HL-60 (cell line): ENCODE data around the gene KCNK18.

ENCODE experiments used
- DNase-seq, 2 experiments: peaks; one replicate each; pipeline ENCODE4 v3.0.0-alpha.2; 2010 to 2020; ENCODE audit warnings: low read depth in 1 of 2, low spot score in 1 of 2
- H3K27ac ChIP-seq: fragments of 250-450 bp; sonication (Bioruptor Pico); replicated peaks from 2 replicates; pipeline ENCODE4 v1.5.1; 2020; ENCODE audit warnings: mild to moderate bottlenecking, moderate library complexity
- H3K27me3 ChIP-seq: fragments of 250-450 bp; sonication (Bioruptor Pico); 2 replicates; pipeline ENCODE4 v1.5.1; 2021; ENCODE audit warnings: mild to moderate bottlenecking, moderate library complexity; ENCODE audit not compliant: insufficient read depth, poor library complexity, severe bottlenecking
- H3K4me3 ChIP-seq: replicated peaks from 2 replicates; pipeline ENCODE4 v1.5.1; 2011; ENCODE audit warnings: mild to moderate bottlenecking, control low read depth, low read length; ENCODE audit not compliant: insufficient read depth
- CTCF ChIP-seq: IDR thresholded peaks from one replicate; pipeline ENCODE4 v1.5.1; 2011; ENCODE audit warnings: low read length, control low read depth, inconsistent platforms; ENCODE audit not compliant: insufficient read depth
- GABPA ChIP-seq: IDR thresholded peaks from 2 replicates; pipeline ENCODE4 v1.6.1; 2012; ENCODE audit warnings: low read depth
- POLR2AphosphoS5 ChIP-seq: IDR thresholded peaks from 2 replicates; pipeline ENCODE4 v1.6.1; 2012; ENCODE audit warnings: low read depth
- SPI1 ChIP-seq: IDR thresholded peaks from 2 replicates; pipeline ENCODE4 v1.6.1; 2012; ENCODE audit warnings: low read depth, mild to moderate bottlenecking, borderline replicate concordance
- TF ChIP-seq, protein P1 (sequence below): IDR thresholded peaks from 2 replicates; pipeline ENCODE4 v1.6.1; 2012; ENCODE audit warnings: low read depth; ENCODE audit not compliant: insufficient replicate concordance

Gene KCNK18

GRCh38 chr10:117248750-117249465, 51.6 kb downstream of the KCNK18 start:
- no peak for TF ChIP-seq SPI1
- TF ChIP-seq GABPA: no peak
- no peak for TF ChIP-seq CTCF
- TF ChIP-seq, protein P1, sequence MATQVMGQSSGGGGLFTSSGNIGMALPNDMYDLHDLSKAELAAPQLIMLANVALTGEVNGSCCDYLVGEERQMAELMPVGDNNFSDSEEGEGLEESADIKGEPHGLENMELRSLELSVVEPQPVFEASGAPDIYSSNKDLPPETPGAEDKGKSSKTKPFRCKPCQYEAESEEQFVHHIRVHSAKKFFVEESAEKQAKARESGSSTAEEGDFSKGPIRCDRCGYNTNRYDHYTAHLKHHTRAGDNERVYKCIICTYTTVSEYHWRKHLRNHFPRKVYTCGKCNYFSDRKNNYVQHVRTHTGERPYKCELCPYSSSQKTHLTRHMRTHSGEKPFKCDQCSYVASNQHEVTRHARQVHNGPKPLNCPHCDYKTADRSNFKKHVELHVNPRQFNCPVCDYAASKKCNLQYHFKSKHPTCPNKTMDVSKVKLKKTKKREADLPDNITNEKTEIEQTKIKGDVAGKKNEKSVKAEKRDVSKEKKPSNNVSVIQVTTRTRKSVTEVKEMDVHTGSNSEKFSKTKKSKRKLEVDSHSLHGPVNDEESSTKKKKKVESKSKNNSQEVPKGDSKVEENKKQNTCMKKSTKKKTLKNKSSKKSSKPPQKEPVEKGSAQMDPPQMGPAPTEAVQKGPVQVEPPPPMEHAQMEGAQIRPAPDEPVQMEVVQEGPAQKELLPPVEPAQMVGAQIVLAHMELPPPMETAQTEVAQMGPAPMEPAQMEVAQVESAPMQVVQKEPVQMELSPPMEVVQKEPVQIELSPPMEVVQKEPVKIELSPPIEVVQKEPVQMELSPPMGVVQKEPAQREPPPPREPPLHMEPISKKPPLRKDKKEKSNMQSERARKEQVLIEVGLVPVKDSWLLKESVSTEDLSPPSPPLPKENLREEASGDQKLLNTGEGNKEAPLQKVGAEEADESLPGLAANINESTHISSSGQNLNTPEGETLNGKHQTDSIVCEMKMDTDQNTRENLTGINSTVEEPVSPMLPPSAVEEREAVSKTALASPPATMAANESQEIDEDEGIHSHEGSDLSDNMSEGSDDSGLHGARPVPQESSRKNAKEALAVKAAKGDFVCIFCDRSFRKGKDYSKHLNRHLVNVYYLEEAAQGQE: no peak
- no peak for TF ChIP-seq POLR2AphosphoS5
- Histone ChIP-seq H3K27ac (no peak overlapping the region), H3K27me3 (peaks cover 20% of the 10 kb centered on the region), H3K4me3 (no peak overlapping the region)
- no peak for DNase-seq

DNA sequence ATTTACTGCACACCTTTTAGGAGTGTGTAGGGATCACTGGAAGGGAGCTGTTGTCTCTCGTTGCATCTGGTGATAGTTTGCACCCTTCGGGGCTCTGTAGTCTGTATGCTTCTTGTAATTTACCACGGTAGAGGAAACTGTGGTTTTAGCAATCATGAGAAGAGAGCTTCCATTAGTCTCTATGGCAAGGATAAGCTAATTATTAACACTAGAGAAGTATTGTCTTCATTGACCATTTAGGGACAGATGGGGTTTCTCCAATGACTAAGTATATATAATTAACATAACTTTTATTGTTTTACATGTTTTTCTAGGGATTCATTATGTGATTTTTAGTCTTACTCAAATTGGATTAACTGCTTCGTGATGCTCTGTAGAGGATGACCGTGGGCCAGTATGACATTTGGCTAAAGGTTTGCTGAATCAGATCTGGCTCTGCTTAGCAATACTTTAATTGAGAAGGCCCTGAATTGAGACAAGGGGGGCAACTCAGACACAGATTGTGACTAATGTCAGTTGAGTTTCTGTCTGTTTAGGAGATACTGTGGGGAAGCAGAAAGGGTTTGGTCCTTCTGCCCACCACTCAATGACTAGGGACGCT, 52.3 kb downstream of the KCNK18 start:
- H3K4me3 ChIP-seq: no peak overlapping the region
- H3K27me3 ChIP-seq: peaks cover 15% of the 10 kb centered on the region
- no peak for DNase-seq
- no peak overlapping the region for H3K27ac ChIP-seq
- TF ChIP-seq GABPA (no peak), CTCF (no peak), SPI1 (no peak), POLR2AphosphoS5 (no peak)
- TF ChIP-seq, protein P1: no peak

- TF ChIP-seq, protein P1: no peak
- TF ChIP-seq CTCF (no peak), SPI1 (no peak), POLR2AphosphoS5 (no peak), GABPA (no peak)
Observed at GRCh38 chr10:117250411-117250810, 53.1 kb downstream of the KCNK18 start.

More at GRCh38 chr10:117250411-117250810, 53.1 kb downstream of the KCNK18 start:
- Histone ChIP-seq H3K27ac (no peak overlapping the region), H3K4me3 (no peak overlapping the region), H3K27me3 (peaks cover 12% of the 10 kb centered on the region)
- no peak for DNase-seq
